Measurements from ENCODE around the gene KANK3.
A peak's percentile ranks its signal among the peaks of the same experiment; 100 is the strongest.
"Not testable (repeated sequence)": the region's sequence is repeated elsewhere in the genome, so short reads cannot be mapped to it uniquely, and the experiment has no call there.

Gene KANK3

DNA sequence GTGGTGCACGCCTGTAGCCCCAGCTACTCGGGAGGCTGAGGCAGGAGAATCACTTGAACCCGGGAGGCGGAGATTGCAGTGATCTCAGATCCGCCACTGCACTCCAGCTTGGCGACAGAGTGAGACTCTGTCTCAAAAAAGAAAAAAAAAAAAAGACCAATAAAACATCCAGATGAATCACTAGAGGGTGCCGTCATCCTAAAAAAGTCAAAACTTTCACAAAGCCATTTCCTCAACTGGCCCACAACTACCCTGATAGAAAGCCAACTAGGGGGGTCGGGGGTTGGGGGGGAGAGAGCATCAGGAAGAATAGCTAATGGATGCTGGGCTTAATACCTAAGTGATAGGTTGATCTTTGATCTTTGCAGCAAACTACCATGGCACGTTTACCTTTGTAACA is 24.2 kb downstream of the KANK3 start:
- not testable (repeated sequence) for DNase-seq (ENCODE audit: low read depth in 2 of 2)

GRCh38 chr19:8316351-8317125 is 26.5 kb downstream of the KANK3 start:
- DNase-seq (ENCODE audit: low read depth in 2 of 2): no peak

DNA sequence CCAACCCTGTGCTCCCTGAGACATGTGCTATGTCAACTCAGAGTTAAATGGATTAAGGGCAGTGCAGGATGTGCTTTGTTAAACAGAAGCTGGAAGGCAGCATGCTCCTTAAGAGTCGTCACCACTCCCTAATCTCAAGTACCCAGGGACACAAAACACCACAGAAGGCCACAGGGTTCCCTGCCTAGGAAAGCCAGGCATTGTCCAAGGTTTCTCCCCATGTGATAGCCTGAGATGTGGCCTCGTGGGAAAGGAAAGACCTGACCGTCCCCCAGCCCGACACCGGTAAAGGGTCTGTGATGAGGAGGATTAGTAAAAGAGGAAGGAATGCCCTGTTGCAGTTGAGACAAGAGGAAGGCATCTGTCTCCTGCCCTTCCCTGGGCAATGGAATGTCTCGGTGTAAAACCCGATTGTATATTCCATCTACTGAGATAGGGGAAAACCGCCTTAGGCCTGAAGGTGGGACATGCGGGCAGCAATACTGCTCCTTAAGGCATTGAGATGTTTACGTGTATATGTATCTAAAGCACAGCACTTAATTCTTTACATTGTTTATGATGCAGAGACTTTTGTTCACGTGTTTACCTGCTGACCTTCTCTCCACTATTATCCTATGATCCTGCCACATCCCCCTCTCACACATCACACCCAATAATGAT is 28.0 kb downstream of the KANK3 start:
- not testable (repeated sequence) for DNase-seq (ENCODE audit: low read depth in 2 of 2)

DNA sequence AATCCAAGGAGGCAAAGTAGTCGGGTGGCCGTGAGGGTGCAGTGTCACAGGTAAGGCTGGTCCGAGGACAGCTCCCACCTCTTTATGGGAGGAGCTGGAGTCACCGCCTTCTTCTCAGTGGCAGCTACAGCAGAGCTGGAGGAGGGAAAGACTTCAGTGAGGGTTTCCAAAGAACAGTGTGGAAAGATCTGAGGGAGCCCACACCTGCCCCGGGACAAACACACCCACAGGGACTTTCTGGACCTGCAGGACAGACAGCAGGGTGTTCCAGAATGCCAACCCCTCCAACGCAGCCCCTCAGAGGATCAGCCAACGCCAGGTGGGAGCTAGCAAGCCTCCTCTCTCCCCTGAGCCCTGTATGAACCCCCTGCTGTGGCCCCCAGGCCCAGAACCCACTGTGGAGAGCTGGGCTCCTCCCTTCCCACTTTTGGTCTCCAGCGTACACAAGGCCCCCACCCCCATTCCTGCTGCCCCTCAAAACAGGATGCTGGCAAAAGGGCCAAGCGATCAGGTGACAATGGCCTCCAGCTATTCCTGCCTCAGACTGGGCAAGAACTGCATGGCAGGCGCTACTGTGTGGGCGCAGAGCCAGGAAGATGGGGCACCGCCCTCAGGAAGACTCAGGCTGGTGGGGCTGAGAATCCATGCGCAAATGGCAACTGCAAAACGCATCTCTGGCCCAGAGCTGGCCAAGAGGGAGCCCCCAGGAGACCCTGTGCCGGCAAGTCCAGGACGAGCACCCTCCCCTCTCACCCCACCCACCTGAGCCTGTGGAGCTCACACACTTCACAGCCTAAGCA is 31.4 kb downstream of the KANK3 start:
- no peak for DNase-seq (ENCODE audit: low read depth in 2 of 2)

DNA sequence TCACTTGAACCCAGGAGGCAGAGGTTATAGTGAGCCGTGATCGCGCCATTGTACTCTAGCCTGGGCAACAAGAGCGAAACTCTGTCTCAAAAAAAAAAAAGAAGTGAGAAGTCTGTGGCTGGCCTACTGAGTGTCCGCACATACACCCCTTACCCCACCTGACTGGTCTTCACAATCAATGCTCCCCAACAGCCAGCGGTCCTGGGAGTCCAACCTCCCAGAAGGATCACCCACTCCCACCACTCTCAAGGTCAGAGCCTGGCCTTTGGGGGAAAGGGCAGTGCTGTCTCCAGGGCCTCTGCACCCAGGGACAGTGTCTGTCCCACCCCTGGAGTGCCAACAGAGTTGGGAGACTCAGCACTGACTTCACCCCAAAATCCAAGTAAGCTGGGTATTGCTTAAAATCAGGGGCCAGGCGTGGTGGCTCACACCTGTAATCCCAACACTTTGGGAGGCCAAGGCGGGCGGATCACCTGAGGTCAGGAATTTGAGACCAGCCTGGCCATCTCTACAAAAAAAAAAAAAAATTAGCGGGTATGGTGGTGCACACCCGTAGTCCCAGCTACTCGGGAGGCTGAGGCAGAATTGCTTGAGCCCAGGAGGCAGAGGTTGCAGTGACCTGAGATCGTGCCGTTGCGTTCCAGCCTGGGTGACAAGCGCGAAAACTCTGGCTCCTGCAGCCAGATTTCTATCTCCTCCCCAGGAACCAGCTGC is 32.6 kb downstream of the KANK3 start:
- DNase-seq (ENCODE audit: low read depth in 2 of 2): no peak

DNA sequence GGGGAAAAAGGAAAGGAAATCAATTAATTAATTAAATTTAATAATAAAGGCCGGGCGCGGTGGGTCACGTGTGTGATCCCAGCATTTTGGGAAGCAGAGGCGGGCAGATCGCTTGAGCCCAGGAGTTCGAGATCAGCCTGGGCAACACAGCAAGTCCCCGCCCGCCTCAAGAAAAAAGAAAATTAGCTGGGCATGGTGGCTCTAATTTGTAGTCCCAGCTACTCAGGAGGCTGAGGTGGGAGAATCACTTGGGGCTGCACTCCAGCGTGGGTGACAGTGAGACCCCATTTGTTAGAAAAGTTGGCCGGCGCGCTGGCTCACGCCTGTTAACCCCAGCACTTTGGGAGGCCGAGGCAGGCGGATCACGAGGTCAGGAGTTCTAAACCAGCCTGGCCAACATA is 34.2 kb downstream of the KANK3 start:
- no peak for DNase-seq (ENCODE audit: low read depth in 2 of 2)

- DNase-seq (ENCODE audit: low read depth in 2 of 2): peak; percentile 68 to 79
These were observed 34.8 kb downstream of the KANK3 start, which contains the start of gene CD320 for GRCh38 chr19:8307965-8308866. Gene CD320, minus strand, starts transcription at chr19:8308358. Its CDS starts 68 bp downstream, at chr19:8308290.

GRCh38 chr19:8307400-8307964 is 35.6 kb downstream of the KANK3 start:
- no peak for DNase-seq (ENCODE audit: low read depth in 2 of 2)

GRCh38 chr19:8306235-8307054 is 36.6 kb downstream of the KANK3 start:
- no peak for DNase-seq (ENCODE audit: low read depth in 2 of 2)

GRCh38 chr19:8305798-8306197 is 37.3 kb downstream of the KANK3 start:
- no peak for DNase-seq (ENCODE audit: low read depth in 2 of 2)

DNA sequence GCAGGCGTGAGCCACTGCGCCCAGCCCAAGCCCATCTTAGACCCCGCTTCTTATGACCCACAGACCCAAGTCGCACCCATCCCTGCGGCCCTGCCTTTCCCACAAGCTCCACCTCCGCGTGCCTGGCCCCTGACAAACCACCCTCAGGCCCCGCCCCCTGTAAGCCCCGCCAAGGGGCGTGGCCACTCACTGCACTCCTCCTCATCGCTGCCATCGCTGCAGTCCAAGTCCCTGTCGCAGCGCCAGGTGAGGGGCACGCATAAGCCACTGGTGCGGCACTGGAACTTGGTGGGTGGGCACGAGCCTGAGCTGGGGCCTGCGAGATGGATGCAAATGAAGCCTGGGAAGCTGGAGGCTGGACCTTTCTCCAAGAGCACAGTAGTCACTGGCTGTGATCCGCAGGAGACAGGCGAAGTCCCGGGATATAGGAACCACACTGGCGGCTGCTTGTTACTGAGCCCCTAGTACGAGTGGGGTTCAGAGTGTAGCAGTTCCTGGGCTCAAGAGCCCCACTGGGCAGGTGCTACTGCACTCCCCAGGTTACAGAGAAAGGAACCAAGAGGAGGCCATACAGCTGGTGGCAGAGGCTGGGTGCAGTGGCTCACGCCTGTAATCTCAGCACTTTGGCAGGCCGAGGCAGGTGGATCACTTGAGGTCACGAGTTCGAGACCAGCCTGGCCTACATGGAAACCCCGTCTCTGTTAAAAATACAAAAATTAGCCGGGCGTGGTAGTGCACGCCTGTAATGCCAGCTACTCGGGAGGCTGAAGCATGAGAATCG is 38.0 kb downstream of the KANK3 start:
- no peak for DNase-seq (ENCODE audit: low read depth in 2 of 2)

DNA sequence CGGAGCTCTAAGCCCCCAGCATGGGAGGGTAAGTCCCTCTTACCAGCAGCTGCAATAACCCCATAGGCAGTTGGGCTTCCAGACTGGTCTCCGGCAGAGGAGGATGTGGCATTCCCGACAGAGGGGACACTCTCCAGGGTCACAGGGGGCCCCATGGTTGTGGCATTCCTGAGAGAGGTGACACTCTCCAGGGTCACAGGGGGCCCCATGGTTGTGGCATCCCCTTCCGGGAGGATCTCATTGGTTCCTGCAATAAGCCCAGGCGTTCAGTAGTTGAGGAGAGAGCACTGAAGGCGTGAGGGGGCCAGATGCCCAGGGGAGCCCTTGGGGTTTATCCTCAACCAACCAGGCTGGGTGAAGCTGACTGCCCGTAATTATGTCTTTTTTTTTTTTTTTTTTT is 40.3 kb downstream of the KANK3 start:
- DNase-seq (ENCODE audit: low read depth in 2 of 2): no peak

DNA sequence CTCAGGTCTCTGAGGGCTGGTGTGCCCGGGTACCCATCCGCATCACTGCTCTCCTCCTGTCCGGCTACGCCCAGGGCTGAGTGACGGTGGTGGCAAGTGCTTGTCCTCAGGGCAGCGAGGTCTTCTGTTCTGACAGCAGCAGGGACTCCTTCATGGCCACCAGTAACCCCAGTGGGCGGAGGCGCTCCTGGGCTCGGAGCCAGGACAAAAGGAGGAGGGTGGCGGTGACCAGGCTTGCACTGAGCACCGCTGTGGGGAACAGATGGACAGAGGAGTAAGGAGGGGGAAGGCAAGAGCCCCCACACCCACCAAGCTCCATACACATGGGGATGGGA is 40.7 kb downstream of the KANK3 start:
- DNase-seq (ENCODE audit: low read depth in 2 of 2): no peak

DNA sequence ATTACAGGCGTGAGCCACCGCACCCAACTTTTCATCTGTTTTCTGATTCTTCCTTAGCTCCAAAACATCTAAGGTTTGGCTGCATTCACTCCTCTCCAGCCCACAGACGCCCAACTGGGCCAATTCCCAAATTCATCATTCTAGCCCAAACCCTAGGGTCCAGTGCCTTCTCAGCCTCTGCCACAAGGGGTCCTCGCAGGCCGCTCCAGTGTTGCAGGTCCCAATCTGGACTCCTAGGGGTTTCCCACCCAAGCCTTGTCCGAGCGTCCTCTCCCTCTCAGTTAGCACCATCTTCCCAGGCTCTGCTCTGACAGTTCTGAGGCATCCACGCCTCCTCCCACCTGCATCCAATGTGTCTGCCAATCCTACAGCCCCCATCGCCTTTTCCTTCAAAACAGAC is 51.7 kb downstream of the KANK3 start:
- DNase-seq (ENCODE audit: low read depth in 2 of 2): not testable (repeated sequence)

GRCh38 chr19:8276508-8276907 is 66.6 kb downstream of the KANK3 start:
- not testable (repeated sequence) for DNase-seq (ENCODE audit: low read depth in 2 of 2)

Data from stimulated activated CD8-positive, alpha-beta memory T cell treated with anti-CD3 and anti-CD28 coated beads, Interleukin-7, amount 100 ng/mL, for 4 hours (primary cell).